H1 (cell line): ENCODE results near the gene FAM161A. TPM values are rescaled to one million over a fixed set of nuclear protein-coding genes. Genes with fewer than 3 reads are reported as not detected.

Source experiments
- CTCF ChIA-PET: fragments of 300-600 bp; sonication (Branson Sonifier 250); formaldehyde crosslinking; loops from one replicate; lab custom pipeline; 2021; ENCODE audit not compliant: partially characterized antibody; lab: Charles Lee
- POLR2A ChIA-PET: fragments of 300-600 bp; sonication (Branson Sonifier 250); formaldehyde crosslinking; loops from one replicate; lab custom pipeline; 2021; ENCODE audit warnings: inconsistent platforms; ENCODE audit not compliant: partially characterized antibody; lab: Charles Lee
- DNase-seq, 2 experiments: peaks; one replicate each; pipeline versions ENCODE4 v3.0.0 to v3.0.0-alpha.2; 2010 to 2022; ENCODE audit warnings: low spot score in 2 of 2, low read depth in 1 of 2, mixed read lengths in 1 of 2
- FAIRE-seq: peaks from 2 replicates; lab custom pipeline; 2011; peaks lifted over from hg19 to GRCh38; lab: Jason Lieb, UNC
- H2AFZ ChIP-seq: 2 replicates; pipeline ENCODE4 v1.8.1; 2012; ENCODE audit warnings: low read length, inconsistent platforms
- H2AK5ac ChIP-seq: 2 replicates; pipeline ENCODE4 v1.6.1; 2013; ENCODE audit warnings: low read depth, low read length
- H2BK120ac ChIP-seq: replicated peaks from 2 replicates; pipeline ENCODE3; 2013; ENCODE audit warnings: low read depth, low read length, inconsistent platforms
- H2BK12ac ChIP-seq: 2 replicates; pipeline ENCODE4 v1.6.1; 2013; ENCODE audit warnings: low read depth, low read length
- H2BK15ac ChIP-seq: 2 replicates; pipeline ENCODE4 v1.6.1; 2013; ENCODE audit warnings: low read length
- H2BK20ac ChIP-seq: 2 replicates; pipeline ENCODE4 v1.6.1; 2013; ENCODE audit warnings: low read length
- H2BK5ac ChIP-seq: 2 replicates; pipeline ENCODE4 v1.6.1; 2013; ENCODE audit warnings: low read depth, low read length
- H3K14ac ChIP-seq: 2 replicates; pipeline ENCODE4 v1.6.1; 2013; ENCODE audit warnings: inconsistent platforms; ENCODE audit not compliant: insufficient read length
- H3K18ac ChIP-seq: 2 replicates; pipeline ENCODE4 v1.6.1; 2013; ENCODE audit warnings: low read length; ENCODE audit errors: extremely low read depth
- H3K23ac ChIP-seq: 2 replicates; pipeline ENCODE4 v1.6.1; 2013; ENCODE audit warnings: inconsistent platforms; ENCODE audit not compliant: insufficient read length
- H3K23me2 ChIP-seq: 2 replicates; pipeline ENCODE4 v1.6.1; 2013; ENCODE audit warnings: low read depth, low read length
- H3K27ac ChIP-seq: 2 replicates; pipeline ENCODE4 v1.6.1; 2011; ENCODE audit warnings: low read depth, low read length, inconsistent platforms
- H3K27me3 ChIP-seq, 4 experiments: replicated peaks in 1 of 4; 1 replicate in 1 of 4; 2 replicates in 3 of 4; pipeline versions ENCODE4 v1.6.1 to v1.8.1; 2011 to 2013; ENCODE audit warnings: low read length in 3 of 4, mild to moderate bottlenecking in 3 of 4, inconsistent platforms in 2 of 4, mixed read lengths in 2 of 4, moderate library complexity in 1 of 4; ENCODE audit not compliant: control insufficient read depth in 3 of 4, insufficient read depth in 3 of 4; ENCODE audit errors: extremely low read depth in 1 of 4
- H3K36me3 ChIP-seq, 4 experiments: 2 replicates each; pipeline versions ENCODE4 v1.6.1 to v1.8.1; 2011 to 2013; ENCODE audit warnings: mild to moderate bottlenecking in 4 of 4, low read length in 3 of 4, moderate library complexity in 2 of 4, control low read depth in 1 of 4, inconsistent platforms in 1 of 4; ENCODE audit not compliant: insufficient read depth in 4 of 4, control insufficient read depth in 2 of 4
- H3K4ac ChIP-seq: replicated peaks from 2 replicates; pipeline ENCODE3; 2013; ENCODE audit warnings: low read length, low read depth, mixed read lengths, inconsistent platforms; ENCODE audit not compliant: insufficient read length
- H3K4me1 ChIP-seq, 4 experiments: replicated peaks in 1 of 4; 1 replicate in 1 of 4; 2 replicates in 3 of 4; pipeline versions ENCODE4 v1.6.1 to v1.8.1; 2011 to 2013; ENCODE audit warnings: low read length in 3 of 4, inconsistent platforms in 2 of 4, mixed read lengths in 1 of 4; ENCODE audit not compliant: insufficient read depth in 4 of 4, control insufficient read depth in 3 of 4
- H3K4me2 ChIP-seq, 2 experiments: 2 replicates each; pipeline versions ENCODE4 v1.6.1 to v1.8.1; 2011 to 2013; ENCODE audit warnings: low read depth in 2 of 2, low read length in 2 of 2, control low read depth in 1 of 2, inconsistent platforms in 1 of 2, mild to moderate bottlenecking in 1 of 2; ENCODE audit not compliant: insufficient read depth in 1 of 2
- H3K4me3 ChIP-seq, 4 experiments: fragments of 200-600, 300-600 bp in 1 of 4; sonication (generic), shearing (Covaris generic), sonication (Bioruptor Twin) in 1 of 4; 2 replicates each; pipeline versions ENCODE4 v1.5.1 to v1.8.1; 2011 to 2016; ENCODE audit warnings: low read length in 4 of 4, low read depth in 3 of 4, control low read depth in 2 of 4, inconsistent platforms in 2 of 4, mild to moderate bottlenecking in 2 of 4, mixed read lengths in 1 of 4, moderate library complexity in 1 of 4; ENCODE audit not compliant: insufficient read depth in 2 of 4; ENCODE audit errors: extremely low read depth in 1 of 4
- H3K56ac ChIP-seq: replicated peaks from 2 replicates; pipeline ENCODE3; 2013; ENCODE audit warnings: low read depth, mild to moderate bottlenecking, mixed read lengths, low read length, inconsistent platforms; ENCODE audit not compliant: insufficient read length
- H3K79me1 ChIP-seq: 2 replicates; pipeline ENCODE4 v1.6.1; 2013; ENCODE audit warnings: low read depth, low read length, control low read depth
- H3K79me2 ChIP-seq, 2 experiments: 2 replicates each; pipeline versions ENCODE4 v1.6.1 to v1.8.1; 2012 to 2013; ENCODE audit warnings: low read length in 2 of 2, mild to moderate bottlenecking in 2 of 2, inconsistent platforms in 1 of 2; ENCODE audit not compliant: insufficient read depth in 2 of 2, control insufficient read depth in 1 of 2
- H3K9ac ChIP-seq, 4 experiments: replicated peaks in 1 of 4; 1 replicate in 1 of 4; 2 replicates in 3 of 4; pipeline versions ENCODE4 v1.6.1 to v1.8.1; 2011 to 2013; ENCODE audit warnings: low read depth in 3 of 4, low read length in 3 of 4, control low read depth in 2 of 4, mild to moderate bottlenecking in 2 of 4, moderate library complexity in 2 of 4, inconsistent platforms in 1 of 4; ENCODE audit errors: extremely low read depth in 1 of 4
- H3K9me3 ChIP-seq, 2 experiments: 2 replicates each; pipeline versions ENCODE4 v1.6.1 to v1.8.1; 2012 to 2013; ENCODE audit warnings: mild to moderate bottlenecking in 2 of 2, moderate library complexity in 2 of 2, control low read depth in 1 of 2, inconsistent platforms in 1 of 2, low read depth in 1 of 2, low read length in 1 of 2, mixed read lengths in 1 of 2; ENCODE audit not compliant: insufficient read depth in 2 of 2
- H4K20me1 ChIP-seq, 2 experiments: replicated peaks in 1 of 2; 2 replicates each; pipeline versions ENCODE3 to v1.8.1; 2011 to 2013; ENCODE audit warnings: inconsistent platforms in 2 of 2, low read length in 2 of 2, mild to moderate bottlenecking in 1 of 2; ENCODE audit not compliant: insufficient read depth in 2 of 2, control insufficient read depth in 1 of 2
- H4K5ac ChIP-seq: 2 replicates; pipeline ENCODE4 v1.6.1; 2013; ENCODE audit warnings: low read length, low read depth, mixed read lengths, inconsistent platforms; ENCODE audit not compliant: insufficient read length
- H4K8ac ChIP-seq: 2 replicates; pipeline ENCODE4 v1.8.0; 2013; ENCODE audit warnings: mild to moderate bottlenecking, moderate library complexity, low read length, inconsistent platforms; ENCODE audit not compliant: insufficient read depth; ENCODE audit errors: extremely low read depth
- H4K91ac ChIP-seq: replicated peaks from 2 replicates; pipeline ENCODE3; 2013; ENCODE audit warnings: low read length, mixed read lengths, inconsistent platforms; ENCODE audit not compliant: insufficient read length
- EZH2 ChIP-seq: fragments of 200-600 bp; sonication (generic); IDR thresholded peaks from 2 replicates; pipeline ENCODE4 v1.7.1; 2012; ENCODE audit warnings: low read depth, mild to moderate bottlenecking, moderate library complexity, low read length, inconsistent platforms; ENCODE audit not compliant: severe bottlenecking
- HDAC2 ChIP-seq, 2 experiments: fragments of 300-600 bp in 1 of 2; sonication (generic) in 1 of 2; IDR thresholded peaks; 2 replicates each; pipeline ENCODE4 v1.6.1; 2011 to 2012; ENCODE audit warnings: low read depth in 2 of 2, low read length in 2 of 2, mild to moderate bottlenecking in 2 of 2, moderate library complexity in 2 of 2, borderline replicate concordance in 1 of 2, inconsistent platforms in 1 of 2
- TEAD4 ChIP-seq: IDR thresholded peaks from 2 replicates; pipeline ENCODE4 v1.6.1; 2012; ENCODE audit warnings: low read depth, low read length, inconsistent platforms, mixed read lengths
- ZNF274 ChIP-seq: IDR thresholded peaks from 2 replicates; pipeline ENCODE4 v1.7.0; 2012; ENCODE audit warnings: low read length, borderline replicate concordance; ENCODE audit errors: extremely low read depth
- WGBS, 2 experiments: shearing (Covaris generic) in 1 of 2; methylation state at CpG; one replicate each; pipeline versions ENCODE4 v1.1.6 to v1.1.7; 2013 to 2015; ENCODE audit warnings: low lambda C conversion rate in 2 of 2, mixed read lengths in 2 of 2, inconsistent platforms in 1 of 2, low coverage in 1 of 2, missing lambda C conversion rate in 1 of 2; ENCODE audit not compliant: insufficient replicate concordance in 2 of 2, insufficient coverage in 1 of 2, insufficient read length in 1 of 2; ENCODE audit errors: extremely low coverage in 1 of 2, missing lambda C conversion rate in 1 of 2; 5-methylcytosine and 5-hydroxymethylcytosine counted together
- polyA plus RNA-seq, 7 experiments: library from polyadenylated mRNA; depleted of rRNA in 3 of 7; stranded (reverse) in 5 of 7; unstranded in 2 of 7; fragments of >200 nt in 5 of 7; fragments of 200-250 nt in 2 of 7; gene quantifications; 1 replicate in 5 of 7; 2 replicates in 1 of 7; 4 replicates in 1 of 7; pipeline versions ENCODE4 v1.2.1 to v1.2.3, GENCODE V29; 2011 to 2013; ENCODE audit warnings: missing spikeins in 2 of 7, mixed read lengths in 2 of 7
- total RNA-seq: library from RNA; stranded (reverse); fragmentation: NEBNext Ultra II Directional; extraction: Animal tissue kit (Norgen Biotek cat#: 25700); gene quantifications from 2 replicates; pipeline ENCODE4 v1.2.1, GENCODE V29; 2021
- TF ChIP-seq, protein P1 (sequence below), 3 experiments: IDR thresholded peaks; 1 replicate in 2 of 3; 2 replicates in 1 of 3; pipeline versions ENCODE4 v1.5.1 to v1.6.1; 2011; ENCODE audit warnings: low read length in 3 of 3, mild to moderate bottlenecking in 3 of 3, inconsistent platforms in 2 of 3, low read depth in 1 of 3, moderate library complexity in 1 of 3; ENCODE audit not compliant: insufficient read depth in 1 of 3; ENCODE audit errors: control extremely low read depth in 1 of 3
- TF ChIP-seq, protein P2 (sequence below): IDR thresholded peaks from 2 replicates; pipeline ENCODE4 v1.6.1; 2012; ENCODE audit warnings: inconsistent platforms
- TF ChIP-seq, protein P3 (sequence below): IDR thresholded peaks from 2 replicates; pipeline ENCODE4 v1.6.1; 2011; ENCODE audit warnings: low read length, improper control_type of control experiment

The FAM161A gene
- total and polyA plus RNA-seq, 2 of the 8 experiments (the other 6 are each of a cell fraction or from before 2014, with no cell fraction given), result 1.6 to 9.7 TPM

DNA sequence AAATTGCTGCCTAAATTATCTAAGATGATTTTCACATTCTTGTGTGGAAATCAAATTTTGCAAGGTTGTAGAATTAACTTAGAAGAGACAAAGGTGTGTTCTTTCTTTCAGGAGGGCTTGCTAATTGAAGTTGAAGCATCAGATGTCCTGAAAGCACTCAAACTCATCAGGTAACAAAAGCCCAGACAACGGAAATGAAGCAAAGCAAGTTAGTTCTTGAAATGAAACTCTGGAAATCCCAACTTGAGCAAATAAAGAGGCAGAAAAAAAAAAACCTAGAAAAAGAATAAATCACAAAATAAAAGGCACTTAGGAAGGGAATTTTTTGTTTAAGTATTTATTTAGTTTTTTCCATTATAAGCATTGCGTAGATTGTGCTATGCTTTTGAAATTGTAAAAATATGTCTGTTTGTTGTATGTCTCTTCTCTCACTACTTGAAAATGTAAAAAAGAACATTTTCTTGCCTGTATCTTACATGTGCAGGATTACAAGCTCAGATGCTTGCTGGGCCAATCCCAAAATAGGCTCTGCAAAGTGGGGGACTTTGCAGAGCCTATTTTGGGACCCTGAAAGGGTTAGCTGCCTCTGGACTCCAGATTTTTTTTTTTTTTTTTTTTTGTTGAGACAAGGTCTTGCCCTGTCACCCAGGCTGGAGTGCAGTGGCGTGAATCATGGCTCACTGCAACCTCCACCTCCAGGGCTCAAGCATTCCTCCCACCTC is 46.7 kb downstream of the FAM161A start:
- DNase-seq, result no peak
- Histone ChIP-seq H3K18ac (no peak overlapping the region), H3K79me2 (no peaks in the 10 kb centered on the region), H2AK5ac (no peak overlapping the region), H3K9me3 (no peaks in the 10 kb centered on the region), H3K4ac (no peak overlapping the region), H3K27me3 (no peaks in the 10 kb centered on the region), H3K79me1 (no peaks in the 10 kb centered on the region), H2BK20ac (no peak overlapping the region), H2BK5ac (no peak overlapping the region), H3K23ac (no peak overlapping the region), H3K36me3 (no peaks in the 10 kb centered on the region), H4K8ac (no peak overlapping the region), H2BK15ac (no peak overlapping the region), H3K23me2 (no peaks in the 10 kb centered on the region), H4K91ac (no peak overlapping the region), H3K27ac (no peak overlapping the region), H4K5ac (no peak overlapping the region), H3K4me3 (no peak overlapping the region), H3K14ac (no peak overlapping the region), H2AFZ (no peak overlapping the region), H3K9ac (no peak overlapping the region), H3K56ac (no peak overlapping the region), H4K20me1 (no peaks in the 10 kb centered on the region), H3K4me2 (no peak overlapping the region), H2BK12ac (no peak overlapping the region), H3K4me1 (no peaks in the 10 kb centered on the region), H2BK120ac (no peak overlapping the region)
- ChIA-PET CTCF (no interaction called here), POLR2A (interaction anchor here (0.6 kb wide), 1 partner anchor 155 kb away, joined by 3 read pairs; no protein-coding TSS in a partner anchor)
- no peak for FAIRE-seq
- 82% methylated on average over 3 of the region's 3 CpGs; no CpG with 5 or more reads in 1 of the 2 experiments for WGBS, 2 experiments
- TF ChIP-seq EZH2 (no peak), HDAC2 (IDR thresholded peaks at IDR 0.05; ENCODE audit: borderline replicate concordance in 1 of 2, low read depth in 2 of 2, low read length in 2 of 2) (no peak), TEAD4 (no peak), ZNF274 (no peak)
- TF ChIP-seq, protein P1, sequence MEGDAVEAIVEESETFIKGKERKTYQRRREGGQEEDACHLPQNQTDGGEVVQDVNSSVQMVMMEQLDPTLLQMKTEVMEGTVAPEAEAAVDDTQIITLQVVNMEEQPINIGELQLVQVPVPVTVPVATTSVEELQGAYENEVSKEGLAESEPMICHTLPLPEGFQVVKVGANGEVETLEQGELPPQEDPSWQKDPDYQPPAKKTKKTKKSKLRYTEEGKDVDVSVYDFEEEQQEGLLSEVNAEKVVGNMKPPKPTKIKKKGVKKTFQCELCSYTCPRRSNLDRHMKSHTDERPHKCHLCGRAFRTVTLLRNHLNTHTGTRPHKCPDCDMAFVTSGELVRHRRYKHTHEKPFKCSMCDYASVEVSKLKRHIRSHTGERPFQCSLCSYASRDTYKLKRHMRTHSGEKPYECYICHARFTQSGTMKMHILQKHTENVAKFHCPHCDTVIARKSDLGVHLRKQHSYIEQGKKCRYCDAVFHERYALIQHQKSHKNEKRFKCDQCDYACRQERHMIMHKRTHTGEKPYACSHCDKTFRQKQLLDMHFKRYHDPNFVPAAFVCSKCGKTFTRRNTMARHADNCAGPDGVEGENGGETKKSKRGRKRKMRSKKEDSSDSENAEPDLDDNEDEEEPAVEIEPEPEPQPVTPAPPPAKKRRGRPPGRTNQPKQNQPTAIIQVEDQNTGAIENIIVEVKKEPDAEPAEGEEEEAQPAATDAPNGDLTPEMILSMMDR (IDR thresholded peaks at IDR 0.05; ENCODE audit: control extremely low read depth in 1 of 3, insufficient read depth in 1 of 3, low read depth in 1 of 3, low read length in 3 of 3), result no peak
- TF ChIP-seq, protein P2, sequence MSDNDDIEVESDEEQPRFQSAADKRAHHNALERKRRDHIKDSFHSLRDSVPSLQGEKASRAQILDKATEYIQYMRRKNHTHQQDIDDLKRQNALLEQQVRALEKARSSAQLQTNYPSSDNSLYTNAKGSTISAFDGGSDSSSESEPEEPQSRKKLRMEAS, result no peak
- TF ChIP-seq, protein P3, sequence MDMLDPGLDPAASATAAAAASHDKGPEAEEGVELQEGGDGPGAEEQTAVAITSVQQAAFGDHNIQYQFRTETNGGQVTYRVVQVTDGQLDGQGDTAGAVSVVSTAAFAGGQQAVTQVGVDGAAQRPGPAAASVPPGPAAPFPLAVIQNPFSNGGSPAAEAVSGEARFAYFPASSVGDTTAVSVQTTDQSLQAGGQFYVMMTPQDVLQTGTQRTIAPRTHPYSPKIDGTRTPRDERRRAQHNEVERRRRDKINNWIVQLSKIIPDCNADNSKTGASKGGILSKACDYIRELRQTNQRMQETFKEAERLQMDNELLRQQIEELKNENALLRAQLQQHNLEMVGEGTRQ, result no peak
